HepG2 (cell line): ENCODE data around the gene RBM3. TPM values are rescaled to one million over a fixed set of nuclear protein-coding genes. Genes with fewer than 3 reads are reported as not detected.

Experiments
- BRCA1 ChIP-seq: sonication (generic); formaldehyde crosslinking; IDR thresholded peaks from 2 replicates; pipeline ENCODE4 v1.4.0; 2020; ENCODE audit warnings: missing genetic modification reagents
- CCDC6 ChIP-seq: sonication (generic); formaldehyde crosslinking; IDR thresholded peaks from 2 replicates; pipeline ENCODE4 v1.8.1; 2022; ENCODE audit warnings: mild to moderate bottlenecking, missing genetic modification reagents, moderate library complexity
- ELF3 ChIP-seq: IDR thresholded peaks from 2 replicates; pipeline ENCODE4 v1.6.1; 2016; ENCODE audit warnings: missing genetic modification reagents, missing compliant biosample characterization
- FOXJ3 ChIP-seq: sonication (generic); formaldehyde crosslinking; IDR thresholded peaks from 2 replicates; pipeline ENCODE4 v1.4.0; 2020; ENCODE audit warnings: missing genetic modification reagents, mild to moderate bottlenecking, borderline replicate concordance
- FOXO1 ChIP-seq: sonication (generic); formaldehyde crosslinking; IDR thresholded peaks from 2 replicates; pipeline ENCODE4 v1.4.0; 2020; ENCODE audit warnings: missing genetic modification reagents
- GABPA ChIP-seq, 2 experiments: IDR thresholded peaks; 2 replicates each; pipeline ENCODE4 v1.6.1; 2011 to 2016; ENCODE audit warnings: low read depth in 2 of 2, low read length in 1 of 2, missing biosample characterization in 1 of 2, missing genetic modification characterization in 1 of 2
- HES4 ChIP-seq: sonication (generic); formaldehyde crosslinking; IDR thresholded peaks from 2 replicates; pipeline ENCODE4 v1.9.0; 2021; ENCODE audit warnings: mild to moderate bottlenecking, missing genetic modification reagents, borderline replicate concordance
- POLR2AphosphoS5 ChIP-seq: IDR thresholded peaks from 2 replicates; pipeline ENCODE4 v1.6.1; 2012; ENCODE audit warnings: low read depth, low read length
- SMAD1 ChIP-seq: sonication (generic); formaldehyde crosslinking; IDR thresholded peaks from 2 replicates; pipeline ENCODE4 v1.4.0; 2020; ENCODE audit warnings: missing genetic modification reagents, low read depth, mild to moderate bottlenecking, borderline replicate concordance
- ZFP1 ChIP-seq: IDR thresholded peaks from 2 replicates; pipeline ENCODE4 v1.6.1; 2016
- ZKSCAN8 ChIP-seq: IDR thresholded peaks from 2 replicates; pipeline ENCODE4 v1.6.1; 2016; ENCODE audit warnings: borderline replicate concordance, missing genetic modification reagents, missing compliant biosample characterization
- ZNF660 ChIP-seq: sonication (generic); formaldehyde crosslinking; IDR thresholded peaks from 2 replicates; pipeline ENCODE4 v1.5.1; 2020; ENCODE audit warnings: mild to moderate bottlenecking, low read depth, missing genetic modification reagents, borderline replicate concordance
- ZNF776 ChIP-seq: sonication (generic); formaldehyde crosslinking; IDR thresholded peaks from 2 replicates; pipeline ENCODE4 v1.4.0; 2020; ENCODE audit warnings: mild to moderate bottlenecking, missing genetic modification reagents
- ZNF792 ChIP-seq: IDR thresholded peaks from 2 replicates; pipeline ENCODE4 v1.6.1; 2016
- ZSCAN22 ChIP-seq: sonication (generic); formaldehyde crosslinking; IDR thresholded peaks from 2 replicates; pipeline ENCODE4 v1.4.0; 2020; ENCODE audit warnings: mild to moderate bottlenecking, missing genetic modification reagents
- ZZZ3 ChIP-seq: sonication (generic); formaldehyde crosslinking; IDR thresholded peaks from 2 replicates; pipeline ENCODE4 v1.4.0; 2020; ENCODE audit warnings: missing genetic modification reagents, mild to moderate bottlenecking, borderline replicate concordance
- polyA plus RNA-seq, 8 experiments: library from polyadenylated mRNA; depleted of rRNA in 3 of 8; stranded (reverse) in 7 of 8; unstranded in 1 of 8; fragments of >200 nt; fragmentation: Illumina TruSeq in 4 of 8; extraction: Trizol in 4 of 8; gene quantifications; 2 replicates each; pipeline versions ENCODE4 v1.2.1 to v1.2.3, GENCODE V29; 2011 to 2016; ENCODE audit warnings: low read depth in 4 of 8, missing spikeins in 1 of 8, mixed read lengths in 1 of 8; ENCODE audit not compliant: insufficient read depth in 1 of 8
- total RNA-seq, 5 experiments: library from RNA; depleted of rRNA; stranded (reverse); fragments of >200 nt; fragmentation: Illumina TruSeq; extraction: Trizol; gene quantifications; 2 replicates each; pipeline ENCODE4 v1.2.3, GENCODE V29; 2016; ENCODE audit warnings: low read depth in 1 of 5
- TF ChIP-seq, protein P1 (sequence below): sonication (generic); formaldehyde crosslinking; IDR thresholded peaks from 2 replicates; pipeline ENCODE4 v1.9.0; 2021; ENCODE audit warnings: missing genetic modification reagents, borderline replicate concordance
- TF ChIP-seq, protein P2 (sequence below): sonication (generic); formaldehyde crosslinking; IDR thresholded peaks from 2 replicates; pipeline ENCODE4 v1.5.0; 2020; ENCODE audit warnings: missing genetic modification reagents
- TF ChIP-seq, protein P3 (sequence below): fragments of 450-650 bp; IDR thresholded peaks from 2 replicates; pipeline ENCODE4 v1.6.1; 2016
- TF ChIP-seq, protein P4 (sequence below), 2 experiments: sonication (generic) in 1 of 2; formaldehyde crosslinking in 1 of 2; IDR thresholded peaks; 2 replicates each; pipeline versions ENCODE4 v1.5.1 to v1.6.1; 2011 to 2020; ENCODE audit warnings: borderline replicate concordance in 1 of 2, low read depth in 1 of 2, low read length in 1 of 2, mild to moderate bottlenecking in 1 of 2, missing genetic modification reagents in 1 of 2, moderate library complexity in 1 of 2
- TF ChIP-seq, protein P5 (sequence below): sonication (generic); formaldehyde crosslinking; IDR thresholded peaks from 2 replicates; pipeline ENCODE4 v1.4.0; 2020; ENCODE audit warnings: missing genetic modification reagents

RBM3 gene
- total and polyA plus RNA-seq, 2 of the 13 experiments (the other 11 are each of a cell fraction or from before 2014, with no cell fraction given), result 123 to 182 TPM

DNA sequence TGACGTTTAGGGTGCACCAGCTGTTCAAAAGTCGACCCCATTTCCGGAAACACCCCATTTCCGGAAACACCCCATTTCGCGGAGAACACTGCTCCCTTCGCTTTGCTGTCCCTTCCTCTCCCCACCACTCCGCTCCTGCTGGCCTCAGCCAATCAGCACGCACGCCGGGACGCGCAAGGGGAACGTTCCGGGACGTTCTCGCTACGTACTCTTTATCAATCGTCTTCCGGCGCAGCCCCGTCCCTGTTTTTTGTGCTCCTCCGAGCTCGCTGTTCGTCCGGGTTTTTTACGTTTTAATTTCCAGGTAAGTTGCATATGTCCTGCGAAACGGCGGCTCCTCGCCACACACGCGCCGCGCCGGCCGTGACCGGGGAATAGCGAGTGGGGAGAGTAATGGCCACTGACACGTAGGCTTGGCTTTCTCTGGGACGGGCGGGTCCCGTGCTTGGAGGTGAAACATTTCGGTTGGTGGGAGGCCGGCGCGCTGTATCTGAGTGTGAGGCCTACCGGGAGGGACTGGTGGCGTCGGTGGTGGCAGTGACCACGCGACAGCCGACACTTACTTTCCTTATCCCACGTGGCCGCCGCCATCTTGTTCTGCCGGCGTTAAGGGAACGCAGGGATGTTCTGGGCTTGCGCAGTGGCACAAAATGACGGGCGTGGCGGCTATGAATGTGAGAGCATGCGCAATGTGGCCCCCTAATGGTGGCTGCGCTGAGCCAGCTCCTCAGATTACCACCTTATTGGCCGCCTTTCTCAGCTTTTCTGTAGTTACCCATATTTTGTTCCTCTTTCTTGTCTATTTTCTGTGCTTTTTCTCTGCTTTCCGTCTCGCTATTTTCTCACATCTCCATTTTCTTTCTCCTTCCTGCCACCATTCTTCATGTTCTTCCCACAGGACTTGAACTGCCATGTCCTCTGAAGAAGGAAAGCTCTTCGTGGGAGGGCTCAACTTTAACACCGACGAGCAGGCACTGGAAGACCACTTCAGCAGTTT lies at the start of gene RBM3 (continued):
- TF ChIP-seq, protein P1, sequence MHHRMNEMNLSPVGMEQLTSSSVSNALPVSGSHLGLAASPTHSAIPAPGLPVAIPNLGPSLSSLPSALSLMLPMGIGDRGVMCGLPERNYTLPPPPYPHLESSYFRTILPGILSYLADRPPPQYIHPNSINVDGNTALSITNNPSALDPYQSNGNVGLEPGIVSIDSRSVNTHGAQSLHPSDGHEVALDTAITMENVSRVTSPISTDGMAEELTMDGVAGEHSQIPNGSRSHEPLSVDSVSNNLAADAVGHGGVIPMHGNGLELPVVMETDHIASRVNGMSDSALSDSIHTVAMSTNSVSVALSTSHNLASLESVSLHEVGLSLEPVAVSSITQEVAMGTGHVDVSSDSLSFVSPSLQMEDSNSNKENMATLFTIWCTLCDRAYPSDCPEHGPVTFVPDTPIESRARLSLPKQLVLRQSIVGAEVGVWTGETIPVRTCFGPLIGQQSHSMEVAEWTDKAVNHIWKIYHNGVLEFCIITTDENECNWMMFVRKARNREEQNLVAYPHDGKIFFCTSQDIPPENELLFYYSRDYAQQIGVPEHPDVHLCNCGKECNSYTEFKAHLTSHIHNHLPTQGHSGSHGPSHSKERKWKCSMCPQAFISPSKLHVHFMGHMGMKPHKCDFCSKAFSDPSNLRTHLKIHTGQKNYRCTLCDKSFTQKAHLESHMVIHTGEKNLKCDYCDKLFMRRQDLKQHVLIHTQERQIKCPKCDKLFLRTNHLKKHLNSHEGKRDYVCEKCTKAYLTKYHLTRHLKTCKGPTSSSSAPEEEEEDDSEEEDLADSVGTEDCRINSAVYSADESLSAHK, result no peak
- peak; percentile 92 for TF ChIP-seq GABPA (IDR thresholded peaks at IDR 0.05; ENCODE audit: low read depth, low read length)
- TF ChIP-seq GABPA (CRISPR knock-in tag; IDR thresholded peaks at IDR 0.05; ENCODE audit: low read depth), result peak; percentile 96
- TF ChIP-seq, protein P2, sequence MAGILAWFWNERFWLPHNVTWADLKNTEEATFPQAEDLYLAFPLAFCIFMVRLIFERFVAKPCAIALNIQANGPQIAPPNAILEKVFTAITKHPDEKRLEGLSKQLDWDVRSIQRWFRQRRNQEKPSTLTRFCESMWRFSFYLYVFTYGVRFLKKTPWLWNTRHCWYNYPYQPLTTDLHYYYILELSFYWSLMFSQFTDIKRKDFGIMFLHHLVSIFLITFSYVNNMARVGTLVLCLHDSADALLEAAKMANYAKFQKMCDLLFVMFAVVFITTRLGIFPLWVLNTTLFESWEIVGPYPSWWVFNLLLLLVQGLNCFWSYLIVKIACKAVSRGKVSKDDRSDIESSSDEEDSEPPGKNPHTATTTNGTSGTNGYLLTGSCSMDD (CRISPR knock-in tag), result no peak
- peak; percentile 15; the same call in 1 of the 2 replicates for TF ChIP-seq ELF3 (CRISPR knock-in tag)
- TF ChIP-seq, protein P3, sequence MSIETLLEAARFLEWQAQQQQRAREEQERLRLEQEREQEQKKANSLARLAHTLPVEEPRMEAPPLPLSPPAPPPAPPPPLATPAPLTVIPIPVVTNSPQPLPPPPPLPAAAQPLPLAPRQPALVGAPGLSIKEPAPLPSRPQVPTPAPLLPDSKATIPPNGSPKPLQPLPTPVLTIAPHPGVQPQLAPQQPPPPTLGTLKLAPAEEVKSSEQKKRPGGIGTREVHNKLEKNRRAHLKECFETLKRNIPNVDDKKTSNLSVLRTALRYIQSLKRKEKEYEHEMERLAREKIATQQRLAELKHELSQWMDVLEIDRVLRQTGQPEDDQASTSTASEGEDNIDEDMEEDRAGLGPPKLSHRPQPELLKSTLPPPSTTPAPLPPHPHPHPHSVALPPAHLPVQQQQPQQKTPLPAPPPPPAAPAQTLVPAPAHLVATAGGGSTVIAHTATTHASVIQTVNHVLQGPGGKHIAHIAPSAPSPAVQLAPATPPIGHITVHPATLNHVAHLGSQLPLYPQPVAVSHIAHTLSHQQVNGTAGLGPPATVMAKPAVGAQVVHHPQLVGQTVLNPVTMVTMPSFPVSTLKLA, result peak; percentile 77
- no peak for TF ChIP-seq ZFP1
- no peak for TF ChIP-seq ZNF660 (CRISPR knock-in tag)
- no peak for TF ChIP-seq ZZZ3 (CRISPR knock-in tag)
- TF ChIP-seq HES4, result no peak
- no peak for TF ChIP-seq BRCA1 (CRISPR knock-in tag)
- no peak for TF ChIP-seq FOXJ3 (CRISPR knock-in tag)
- no peak for TF ChIP-seq ZSCAN22 (CRISPR knock-in tag)
- peak; percentile 29; the same call in 1 of the 2 replicates for TF ChIP-seq SMAD1
- TF ChIP-seq, protein P4, sequence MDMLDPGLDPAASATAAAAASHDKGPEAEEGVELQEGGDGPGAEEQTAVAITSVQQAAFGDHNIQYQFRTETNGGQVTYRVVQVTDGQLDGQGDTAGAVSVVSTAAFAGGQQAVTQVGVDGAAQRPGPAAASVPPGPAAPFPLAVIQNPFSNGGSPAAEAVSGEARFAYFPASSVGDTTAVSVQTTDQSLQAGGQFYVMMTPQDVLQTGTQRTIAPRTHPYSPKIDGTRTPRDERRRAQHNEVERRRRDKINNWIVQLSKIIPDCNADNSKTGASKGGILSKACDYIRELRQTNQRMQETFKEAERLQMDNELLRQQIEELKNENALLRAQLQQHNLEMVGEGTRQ (IDR thresholded peaks at IDR 0.05; ENCODE audit: low read depth, low read length), result no peak
- TF ChIP-seq, protein P4 (CRISPR knock-in tag; IDR thresholded peaks at IDR 0.05; ENCODE audit: borderline replicate concordance), result no peak
- TF ChIP-seq FOXO1 (CRISPR knock-in tag), result no peak
- no peak for TF ChIP-seq ZNF792
- TF ChIP-seq, protein P5, sequence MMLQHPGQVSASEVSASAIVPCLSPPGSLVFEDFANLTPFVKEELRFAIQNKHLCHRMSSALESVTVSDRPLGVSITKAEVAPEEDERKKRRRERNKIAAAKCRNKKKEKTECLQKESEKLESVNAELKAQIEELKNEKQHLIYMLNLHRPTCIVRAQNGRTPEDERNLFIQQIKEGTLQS, result no peak
- TF ChIP-seq ZKSCAN8, result no peak
- 0 out of 2 replicates have a peak, but pooled peaks have one; percentile 19 for TF ChIP-seq CCDC6
- peak; percentile 59; the same call in 1 of the 2 replicates for TF ChIP-seq POLR2AphosphoS5
- no peak for TF ChIP-seq ZNF776 (CRISPR knock-in tag)
